GM21381 (cell line): Measurements from ENCODE around the gene SERPINE3.
A peak's percentile ranks its signal among the peaks of the same experiment; 100 is the strongest.

Experiments
- ATAC-seq: cut with Tn5 transposase; IDR thresholded peaks from one replicate; pipeline ENCODE4 v1.9.1; 2021; ENCODE audit warnings: mild to moderate bottlenecking, moderate library complexity; ENCODE audit not compliant: unreplicated experiment

The SERPINE3 gene

GRCh38 chr13:51339354-51339753 lies at the start of gene SERPINE3:
Gene SERPINE3 (plus strand): TSS chr13:51339691. CDS start chr13:51341092, 1,401 bp downstream.
- no peak for ATAC-seq

- no peak for ATAC-seq
These were observed 48.1 kb upstream of the SERPINE3 start for GRCh38 chr13:51291341-51291740.

- no peak for ATAC-seq
These were observed 47.4 kb upstream of the SERPINE3 start for GRCh38 chr13:51292000-51292565.

- no peak for ATAC-seq
These were observed 41.9 kb upstream of the SERPINE3 start for GRCh38 chr13:51297556-51297955.

- no peak for ATAC-seq
These were observed 40.7 kb upstream of the SERPINE3 start for GRCh38 chr13:51298812-51299211.

GRCh38 chr13:51303063-51303552 lies 36.4 kb upstream of the SERPINE3 start:
- ATAC-seq, result no peak

- ATAC-seq, result no peak
These were observed 35.6 kb upstream of the SERPINE3 start for GRCh38 chr13:51303882-51304281.

- no peak for ATAC-seq
These were observed 34.1 kb upstream of the SERPINE3 start for GRCh38 chr13:51305271-51305967.

- ATAC-seq, result no peak
These were observed 30.7 kb upstream of the SERPINE3 start for GRCh38 chr13:51308781-51309180.

- no peak for ATAC-seq
These were observed 28.3 kb upstream of the SERPINE3 start for GRCh38 chr13:51311231-51311630.

- ATAC-seq, result no peak
These were observed 27.5 kb upstream of the SERPINE3 start for GRCh38 chr13:51311957-51312520.

GRCh38 chr13:51313619-51314018 lies 25.9 kb upstream of the SERPINE3 start:
- ATAC-seq, result no peak

GRCh38 chr13:51317262-51317661 lies 22.2 kb upstream of the SERPINE3 start:
- no peak for ATAC-seq

- no peak for ATAC-seq
These were observed 21.5 kb upstream of the SERPINE3 start for GRCh38 chr13:51318015-51318414.

GRCh38 chr13:51318876-51319275 lies 20.6 kb upstream of the SERPINE3 start:
- no peak for ATAC-seq

- no peak for ATAC-seq
These were observed 17.7 kb upstream of the SERPINE3 start for GRCh38 chr13:51321836-51322235.

- ATAC-seq, result no peak
These were observed 16.7 kb upstream of the SERPINE3 start for GRCh38 chr13:51322826-51323225.

GRCh38 chr13:51323824-51324511 lies 15.5 kb upstream of the SERPINE3 start:
- no peak for ATAC-seq

- peak; percentile 58 for ATAC-seq
These were observed 14.6 kb upstream of the SERPINE3 start for GRCh38 chr13:51324714-51325420.

- no peak for ATAC-seq
These were observed 13.7 kb upstream of the SERPINE3 start for GRCh38 chr13:51325837-51326236.

GRCh38 chr13:51326777-51327176 lies 12.7 kb upstream of the SERPINE3 start:
- ATAC-seq, result no peak
